Activated T-cell treated with anti-CD3 and anti-CD28 coated beads, Interleukin-2, amount 50 U/mL, for 24 hours (primary cell): ENCODE measurements around the gene RPS21.
"Not testable (repeated sequence)": the region's sequence is repeated elsewhere in the genome, so short reads cannot be mapped to it uniquely, and the experiment has no call there.

Experiments used
- DNase-seq: peaks from one replicate; pipeline ENCODE4 v3.0.0-alpha.2; 2020
- H3K27ac Mint-ChIP-seq: 2 replicates; pipeline ENCODE4 v1.8.0; 2020; ENCODE audit warnings: mild to moderate bottlenecking, mixed read lengths
- H3K27me3 Mint-ChIP-seq: 2 replicates; pipeline ENCODE4 v1.8.0; 2020; ENCODE audit warnings: mixed read lengths
- H3K36me3 Mint-ChIP-seq: 2 replicates; pipeline ENCODE4 v1.8.0; 2020; ENCODE audit warnings: low read depth, mixed read lengths
- H3K4me1 Mint-ChIP-seq: 2 replicates; pipeline ENCODE4 v1.8.0; 2020; ENCODE audit warnings: low read depth, mixed read lengths
- H3K4me3 Mint-ChIP-seq: 2 replicates; pipeline ENCODE4 v1.8.0; 2020; ENCODE audit warnings: mild to moderate bottlenecking, moderate library complexity, mixed read lengths
- H3K9me3 Mint-ChIP-seq: 2 replicates; pipeline ENCODE4 v1.8.0; 2020; ENCODE audit warnings: mixed read lengths

The RPS21 gene

GRCh38 chr20:62421716-62421990 lies 34.8 kb downstream of the RPS21 start:
- no peaks in the 10 kb centered on the region for H3K36me3 Mint-ChIP-seq
- H3K27ac Mint-ChIP-seq, result no peak overlapping the region
- H3K4me3 Mint-ChIP-seq, result no peak overlapping the region
- DNase-seq, result no peak
- no peaks in the 10 kb centered on the region for H3K4me1 Mint-ChIP-seq
- peaks cover 5% of the 10 kb centered on the region for H3K27me3 Mint-ChIP-seq
- H3K9me3 Mint-ChIP-seq, result no peaks in the 10 kb centered on the region

- H3K4me3 Mint-ChIP-seq, result no peak overlapping the region
- no peaks in the 10 kb centered on the region for H3K9me3 Mint-ChIP-seq
- DNase-seq, result no peak
- no peaks in the 10 kb centered on the region for H3K4me1 Mint-ChIP-seq
- no peaks in the 10 kb centered on the region for H3K36me3 Mint-ChIP-seq
- H3K27me3 Mint-ChIP-seq, result peaks cover 5% of the 10 kb centered on the region
- H3K27ac Mint-ChIP-seq, result no peak overlapping the region
Measured at GRCh38 chr20:62422636-62423325, 35.9 kb downstream of the RPS21 start.

DNA sequence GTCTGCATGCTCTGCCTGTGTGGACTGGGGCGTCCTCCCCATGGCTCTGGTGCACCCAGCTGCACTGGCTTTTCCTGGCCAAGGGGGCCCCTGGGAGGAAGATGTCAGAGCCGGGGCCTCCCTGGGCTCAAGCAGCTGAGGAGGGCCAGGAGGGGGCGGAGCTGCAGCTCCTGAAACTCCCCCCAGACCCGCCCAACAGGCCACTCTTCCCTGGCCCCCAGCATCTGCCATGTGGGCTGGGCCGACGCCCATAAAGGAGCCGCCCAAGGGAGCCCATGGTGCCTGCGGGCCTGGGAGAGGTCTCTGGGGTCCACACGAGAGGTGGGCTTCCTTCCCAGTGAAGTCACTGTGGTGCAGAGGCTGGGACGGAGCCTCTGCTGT lies 36.4 kb downstream of the RPS21 start:
- Mint-ChIP-seq H3K36me3 (no peaks in the 10 kb centered on the region), H3K9me3 (no peaks in the 10 kb centered on the region), H3K27me3 (peaks cover 5% of the 10 kb centered on the region), H3K27ac (no peak overlapping the region), H3K4me3 (no peak overlapping the region), H3K4me1 (no peaks in the 10 kb centered on the region)
- DNase-seq, result no peak

DNA sequence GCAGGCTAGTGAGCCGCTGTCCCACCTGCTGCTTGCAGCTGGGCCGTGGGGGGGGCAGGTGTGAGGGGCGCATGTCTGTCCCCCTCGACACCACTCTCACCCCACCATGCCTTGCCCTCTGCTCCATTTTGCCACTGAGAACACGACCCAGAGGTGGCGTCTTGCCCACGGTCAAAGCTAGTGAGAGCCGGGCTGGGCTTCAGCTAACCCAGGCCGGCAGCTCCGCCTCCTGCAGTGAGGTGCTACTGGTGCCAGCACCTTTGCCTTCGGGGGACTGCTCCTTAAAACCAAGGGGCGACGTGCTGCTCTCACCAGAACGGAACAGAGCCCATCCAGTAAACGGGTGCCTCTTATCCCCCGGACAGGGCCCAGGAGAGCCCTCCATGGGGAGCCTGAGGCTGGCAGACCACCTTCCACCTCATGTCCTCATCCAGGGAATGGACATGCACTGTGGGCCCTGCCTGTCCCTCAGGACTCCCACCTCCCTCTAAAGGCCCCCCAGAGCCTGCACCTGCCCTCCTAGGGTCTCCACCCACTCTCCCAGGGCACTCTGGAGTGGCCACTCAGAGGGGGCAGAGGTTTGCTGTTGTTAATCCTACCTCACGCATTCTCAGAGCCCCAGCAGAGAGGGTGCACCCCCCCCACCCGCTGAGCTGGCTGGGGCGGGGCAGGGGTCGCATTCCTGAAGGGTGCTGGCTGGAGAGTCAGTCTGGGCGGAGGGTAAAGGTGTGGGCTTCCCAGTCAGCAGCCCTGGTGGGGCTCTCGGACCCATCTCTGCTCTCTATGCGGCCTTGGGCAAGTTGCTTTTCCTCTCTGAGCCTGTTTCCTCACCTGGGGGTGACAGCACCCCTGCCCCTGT lies 37.6 kb downstream of the RPS21 start:
- no peak overlapping the region for H3K27ac Mint-ChIP-seq
- H3K4me1 Mint-ChIP-seq, result no peaks in the 10 kb centered on the region
- no peak for DNase-seq
- no peaks in the 10 kb centered on the region for H3K9me3 Mint-ChIP-seq
- H3K4me3 Mint-ChIP-seq, result no peak overlapping the region
- H3K36me3 Mint-ChIP-seq, result no peaks in the 10 kb centered on the region
- peaks cover 10% of the 10 kb centered on the region for H3K27me3 Mint-ChIP-seq

- Mint-ChIP-seq H3K27me3 (peaks cover 13% of the 10 kb centered on the region), H3K4me1 (no peaks in the 10 kb centered on the region), H3K4me3 (no peak overlapping the region), H3K9me3 (no peaks in the 10 kb centered on the region), H3K27ac (no peak overlapping the region), H3K36me3 (no peaks in the 10 kb centered on the region)
- DNase-seq, result no peak
Measured at GRCh38 chr20:62425281-62426058, 38.6 kb downstream of the RPS21 start.

DNA sequence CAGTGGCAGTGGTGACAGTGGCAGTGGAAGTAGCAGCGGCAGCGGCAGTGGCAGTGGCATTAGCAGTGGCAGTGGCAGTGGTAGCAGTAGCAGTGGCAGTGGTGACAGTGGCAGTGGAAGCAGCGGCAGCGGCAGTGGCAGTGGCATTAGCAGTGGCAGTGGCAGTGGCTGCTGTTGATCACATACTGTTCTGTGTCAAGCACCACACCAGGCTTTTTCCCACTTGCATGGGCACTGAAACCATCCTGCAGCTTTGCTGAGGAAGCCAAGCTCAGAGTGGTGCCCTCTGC lies 39.1 kb downstream of the RPS21 start:
- not testable (repeated sequence) for H3K4me1 Mint-ChIP-seq, H3K27ac Mint-ChIP-seq, H3K9me3 Mint-ChIP-seq, H3K36me3 Mint-ChIP-seq, H3K4me3 Mint-ChIP-seq, DNase-seq
- peaks cover 13% of the 10 kb centered on the region for H3K27me3 Mint-ChIP-seq

DNA sequence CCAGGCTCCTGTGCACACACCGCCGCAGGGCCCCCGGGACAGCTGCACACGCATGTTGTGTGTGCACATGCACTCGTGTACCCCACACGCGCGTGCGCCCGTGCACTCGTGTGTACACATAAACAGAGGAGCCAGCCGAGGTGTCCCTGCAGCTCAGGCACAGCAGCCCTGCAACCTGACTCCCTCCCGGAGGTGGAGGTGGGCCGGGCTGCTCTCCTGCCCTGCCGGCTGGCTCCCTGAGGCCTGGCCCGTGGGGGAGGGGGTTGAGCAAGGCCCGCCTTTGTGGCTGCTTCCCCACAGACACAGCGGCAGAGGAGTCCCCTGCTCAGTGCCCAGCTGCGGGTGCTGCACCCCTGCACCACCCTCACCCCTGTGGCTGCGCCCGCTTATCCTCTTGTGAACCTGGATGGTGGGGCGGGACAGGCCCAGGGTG lies 39.8 kb downstream of the RPS21 start:
- H3K9me3 Mint-ChIP-seq, result no peaks in the 10 kb centered on the region
- no peak for DNase-seq
- no peaks in the 10 kb centered on the region for H3K4me1 Mint-ChIP-seq
- H3K36me3 Mint-ChIP-seq, result no peaks in the 10 kb centered on the region
- no peak overlapping the region for H3K4me3 Mint-ChIP-seq
- H3K27ac Mint-ChIP-seq, result no peak overlapping the region
- peaks cover 13% of the 10 kb centered on the region for H3K27me3 Mint-ChIP-seq

- no peak for DNase-seq
- peaks cover 13% of the 10 kb centered on the region for H3K27me3 Mint-ChIP-seq
- no peaks in the 10 kb centered on the region for H3K36me3 Mint-ChIP-seq
- H3K4me3 Mint-ChIP-seq, result no peak within 1 kb of the TSS
- no peaks in the 10 kb centered on the region for H3K9me3 Mint-ChIP-seq
- no peak within 1 kb of the TSS for H3K27ac Mint-ChIP-seq
- no peaks in the 10 kb centered on the region for H3K4me1 Mint-ChIP-seq
Measured at GRCh38 chr20:62427172-62428001, 40.5 kb downstream of the RPS21 start, which contains the start of gene RBBP8NL. Gene RBBP8NL, minus strand, starts transcription at chr20:62427539. Its CDS starts 7,892 bp downstream, at chr20:62419647.

DNA sequence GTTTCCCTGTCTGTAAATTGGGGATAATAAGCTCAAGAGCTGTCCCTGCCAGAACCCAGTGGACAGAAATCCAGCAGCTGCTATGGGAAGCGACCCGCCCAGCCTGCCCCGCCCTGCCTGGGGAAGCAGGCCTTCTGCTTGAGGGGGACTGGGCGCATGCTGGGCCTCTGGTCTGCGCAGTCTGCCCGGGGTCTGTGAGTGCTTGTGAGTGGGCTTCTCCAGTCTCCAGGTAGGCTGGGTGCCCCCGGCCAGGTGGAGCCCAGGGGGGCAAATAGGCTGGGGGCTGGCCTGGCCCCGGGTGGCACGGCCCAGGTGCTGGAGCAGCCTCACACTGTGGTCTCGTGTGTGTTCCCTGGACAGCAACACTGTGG lies 41.1 kb downstream of the RPS21 start:
- peaks cover 13% of the 10 kb centered on the region for H3K27me3 Mint-ChIP-seq
- no peak for DNase-seq
- H3K9me3 Mint-ChIP-seq, result no peaks in the 10 kb centered on the region
- no peaks in the 10 kb centered on the region for H3K36me3 Mint-ChIP-seq
- no peak overlapping the region for H3K4me3 Mint-ChIP-seq
- no peak overlapping the region for H3K27ac Mint-ChIP-seq
- no peaks in the 10 kb centered on the region for H3K4me1 Mint-ChIP-seq

- peaks cover 16% of the 10 kb centered on the region for H3K27me3 Mint-ChIP-seq
- no peak for DNase-seq
- no peaks in the 10 kb centered on the region for H3K9me3 Mint-ChIP-seq
- no peaks in the 10 kb centered on the region for H3K4me1 Mint-ChIP-seq
- no peak overlapping the region for H3K4me3 Mint-ChIP-seq
- H3K27ac Mint-ChIP-seq, result no peak overlapping the region
- H3K36me3 Mint-ChIP-seq, result no peaks in the 10 kb centered on the region
Measured at GRCh38 chr20:62428396-62429295, 41.7 kb downstream of the RPS21 start.

DNA sequence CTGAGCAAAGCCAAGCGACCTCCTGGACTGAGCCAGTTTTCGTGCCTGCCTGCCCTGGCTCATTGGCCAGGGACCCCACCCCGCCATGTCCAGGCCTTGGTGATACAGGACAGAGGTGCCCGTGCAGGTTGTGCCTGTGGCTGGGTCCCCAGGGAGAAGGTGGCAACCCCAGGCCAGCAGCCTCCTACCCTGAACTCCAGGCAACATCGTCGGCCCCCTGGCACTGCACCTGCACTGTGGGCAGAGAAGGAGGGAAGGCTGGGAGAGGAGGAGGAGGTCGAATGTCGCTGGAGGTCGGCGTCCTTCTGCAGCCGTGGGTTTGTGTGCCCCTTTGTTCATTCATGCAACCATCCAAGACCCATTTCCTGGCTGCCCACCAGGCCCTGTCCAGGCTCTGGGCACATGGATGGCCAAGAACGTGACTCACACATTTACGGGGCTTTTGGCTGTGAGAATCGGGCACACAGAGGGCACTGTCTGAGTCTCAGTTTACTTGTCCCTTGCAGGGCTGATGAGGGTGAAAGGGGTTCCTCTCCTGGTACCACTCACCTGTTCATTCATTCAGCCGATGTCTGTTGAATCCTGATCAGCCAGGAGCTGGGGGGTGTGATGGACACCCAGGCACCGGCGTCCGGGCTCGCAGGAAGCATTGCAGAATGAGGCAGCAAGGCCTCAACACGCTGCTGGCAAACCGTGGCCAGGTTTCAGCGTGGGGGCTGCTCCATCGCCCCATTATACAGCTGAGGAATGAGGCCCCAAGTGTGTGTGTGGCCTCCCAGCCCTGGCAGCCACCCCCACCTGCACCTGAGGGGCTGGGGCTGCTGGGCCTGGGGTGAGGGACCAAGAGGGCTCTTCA lies 42.8 kb downstream of the RPS21 start:
- Mint-ChIP-seq H3K27me3 (peaks cover 26% of the 10 kb centered on the region), H3K4me3 (no peak overlapping the region), H3K36me3 (no peaks in the 10 kb centered on the region), H3K4me1 (no peaks in the 10 kb centered on the region), H3K27ac (no peak overlapping the region), H3K9me3 (no peaks in the 10 kb centered on the region)
- no peak for DNase-seq

DNA sequence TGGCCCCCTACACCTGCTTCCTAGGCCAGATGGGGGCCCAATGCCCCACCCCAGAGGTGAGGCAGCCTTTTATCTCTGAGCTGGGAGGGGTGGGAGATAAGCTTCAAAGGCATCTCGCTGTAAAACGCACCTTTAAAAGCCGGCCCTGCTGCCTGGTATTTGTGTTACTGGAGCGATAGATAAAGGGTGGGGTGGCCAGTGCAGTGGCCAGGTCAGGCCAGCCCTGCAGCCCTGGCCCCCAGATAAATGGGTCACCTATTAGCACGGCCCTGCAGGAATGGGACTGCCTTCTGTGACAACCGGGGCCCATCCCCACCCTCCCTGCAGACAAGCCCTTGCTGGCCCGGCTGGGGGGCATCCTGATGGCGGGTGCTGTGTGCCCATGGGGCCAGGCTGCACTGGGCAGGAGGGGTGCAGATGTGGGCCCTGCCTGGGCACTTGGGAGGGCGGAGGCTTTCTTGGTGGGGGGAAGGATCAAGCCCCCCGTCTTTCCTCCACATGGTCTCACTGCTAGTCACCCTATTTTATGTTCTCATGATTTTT lies 43.5 kb downstream of the RPS21 start:
- Mint-ChIP-seq H3K27ac (no peak overlapping the region), H3K4me1 (no peaks in the 10 kb centered on the region), H3K36me3 (no peaks in the 10 kb centered on the region), H3K27me3 (peaks cover 28% of the 10 kb centered on the region), H3K4me3 (no peak overlapping the region), H3K9me3 (no peaks in the 10 kb centered on the region)
- DNase-seq, result no peak
